ENCODE data around the gene BRI3. TPM values are rescaled to one million over a fixed set of nuclear protein-coding genes. Genes with fewer than 3 reads are reported as not detected.

The BRI3 gene
- total RNA-seq, 1 donor from 2014 or later, result 530 TPM

- peaks cover 40% of the 10 kb centered on the region for H3K4me1 ChIP-seq
- intact Hi-C loops (cut with DNase I), result no loop called here
- TF ChIP-seq, protein P1, sequence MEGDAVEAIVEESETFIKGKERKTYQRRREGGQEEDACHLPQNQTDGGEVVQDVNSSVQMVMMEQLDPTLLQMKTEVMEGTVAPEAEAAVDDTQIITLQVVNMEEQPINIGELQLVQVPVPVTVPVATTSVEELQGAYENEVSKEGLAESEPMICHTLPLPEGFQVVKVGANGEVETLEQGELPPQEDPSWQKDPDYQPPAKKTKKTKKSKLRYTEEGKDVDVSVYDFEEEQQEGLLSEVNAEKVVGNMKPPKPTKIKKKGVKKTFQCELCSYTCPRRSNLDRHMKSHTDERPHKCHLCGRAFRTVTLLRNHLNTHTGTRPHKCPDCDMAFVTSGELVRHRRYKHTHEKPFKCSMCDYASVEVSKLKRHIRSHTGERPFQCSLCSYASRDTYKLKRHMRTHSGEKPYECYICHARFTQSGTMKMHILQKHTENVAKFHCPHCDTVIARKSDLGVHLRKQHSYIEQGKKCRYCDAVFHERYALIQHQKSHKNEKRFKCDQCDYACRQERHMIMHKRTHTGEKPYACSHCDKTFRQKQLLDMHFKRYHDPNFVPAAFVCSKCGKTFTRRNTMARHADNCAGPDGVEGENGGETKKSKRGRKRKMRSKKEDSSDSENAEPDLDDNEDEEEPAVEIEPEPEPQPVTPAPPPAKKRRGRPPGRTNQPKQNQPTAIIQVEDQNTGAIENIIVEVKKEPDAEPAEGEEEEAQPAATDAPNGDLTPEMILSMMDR (IDR thresholded peaks at IDR 0.05), result no peak
- no peaks in the 10 kb centered on the region for H3K9me3 ChIP-seq
- peak overlapping the region; percentile 91 for H3K27ac ChIP-seq
- H3K27me3 ChIP-seq, result no peaks in the 10 kb centered on the region
- peak overlapping the region; percentile 55 for H3K4me3 ChIP-seq
- ATAC-seq (no peak), DNase-seq (no peak)
- peaks cover 12% of the 10 kb centered on the region for H3K36me3 ChIP-seq
These were observed 1.2 kb upstream of the BRI3 start for GRCh38 chr7:98280296-98280695.

DNA sequence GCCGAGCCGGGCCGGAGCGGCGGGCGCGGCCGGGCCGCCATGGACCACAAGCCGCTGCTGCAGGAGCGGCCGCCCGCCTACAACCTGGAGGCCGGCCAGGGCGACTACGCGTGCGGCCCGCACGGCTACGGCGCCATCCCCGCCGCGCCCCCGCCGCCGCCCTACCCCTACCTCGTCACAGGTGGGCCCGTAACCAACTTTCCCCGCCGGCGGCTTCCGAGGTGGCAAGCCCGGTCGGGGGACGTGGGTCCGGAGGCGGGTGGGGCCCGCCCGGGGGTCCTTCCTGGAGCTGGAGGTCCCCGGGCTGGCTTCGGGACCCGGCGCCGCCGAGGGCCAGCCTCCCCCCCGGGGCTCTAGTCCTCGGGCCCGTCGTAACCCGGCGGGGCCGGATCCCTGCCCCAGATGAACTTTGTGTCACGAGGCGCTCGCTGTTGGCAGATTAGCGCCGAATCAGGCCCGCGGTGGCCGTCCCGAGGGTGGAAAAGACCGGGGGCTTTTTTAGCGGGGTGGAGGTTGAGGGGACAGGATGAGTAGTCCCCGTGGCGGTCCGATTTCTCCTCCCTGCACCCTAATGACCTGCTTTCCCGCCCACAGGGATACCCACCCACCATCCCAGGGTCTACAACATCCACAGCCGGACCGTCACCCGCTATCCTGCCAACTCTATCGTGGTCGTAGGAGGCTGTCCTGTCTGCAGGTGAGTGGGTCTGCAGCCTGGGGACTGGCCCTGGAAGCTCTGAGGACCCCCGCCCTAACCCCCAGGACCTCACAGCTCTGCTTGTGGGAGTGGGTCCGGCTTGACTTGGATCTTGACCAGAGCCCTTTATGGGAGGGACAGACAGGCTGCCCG lies 496 bp downstream of the BRI3 start:
- H3K27me3 ChIP-seq, result no peaks in the 10 kb centered on the region
- no peak for ATAC-seq
- intact Hi-C loops (cut with DNase I), result no loop called here
- peak; percentile 81 for DNase-seq
- H3K36me3 ChIP-seq, result peaks cover 14% of the 10 kb centered on the region
- peak overlapping the region; percentile 88 for H3K4me3 ChIP-seq
- peak overlapping the region; percentile 96 for H3K27ac ChIP-seq
- peaks cover 43% of the 10 kb centered on the region for H3K4me1 ChIP-seq
- no peaks in the 10 kb centered on the region for H3K9me3 ChIP-seq
- TF ChIP-seq, protein P1 (IDR thresholded peaks at IDR 0.05), result no peak

DNA sequence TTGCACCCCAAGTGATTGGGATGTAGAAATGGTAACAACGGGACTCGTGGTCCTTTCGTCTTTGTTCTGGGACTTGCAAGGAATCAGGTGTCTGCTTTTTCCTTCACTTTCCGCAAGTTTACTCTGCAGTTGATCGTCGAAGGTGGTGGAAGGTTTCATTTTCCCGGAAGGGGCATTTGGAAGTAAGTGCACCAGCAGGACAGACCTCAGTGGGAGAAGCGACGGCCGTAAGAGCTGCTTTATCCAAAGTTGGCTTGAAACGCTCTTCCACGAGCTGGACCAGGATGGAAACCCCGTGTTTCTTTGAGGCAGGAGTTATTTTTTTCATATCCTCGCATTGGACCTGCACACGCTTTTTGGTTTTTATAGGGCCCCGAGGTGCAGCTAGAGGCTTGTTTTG lies 1.2 kb downstream of the BRI3 start:
- no peak for DNase-seq
- TF ChIP-seq, protein P1 (IDR thresholded peaks at IDR 0.05), result no peak

DNA sequence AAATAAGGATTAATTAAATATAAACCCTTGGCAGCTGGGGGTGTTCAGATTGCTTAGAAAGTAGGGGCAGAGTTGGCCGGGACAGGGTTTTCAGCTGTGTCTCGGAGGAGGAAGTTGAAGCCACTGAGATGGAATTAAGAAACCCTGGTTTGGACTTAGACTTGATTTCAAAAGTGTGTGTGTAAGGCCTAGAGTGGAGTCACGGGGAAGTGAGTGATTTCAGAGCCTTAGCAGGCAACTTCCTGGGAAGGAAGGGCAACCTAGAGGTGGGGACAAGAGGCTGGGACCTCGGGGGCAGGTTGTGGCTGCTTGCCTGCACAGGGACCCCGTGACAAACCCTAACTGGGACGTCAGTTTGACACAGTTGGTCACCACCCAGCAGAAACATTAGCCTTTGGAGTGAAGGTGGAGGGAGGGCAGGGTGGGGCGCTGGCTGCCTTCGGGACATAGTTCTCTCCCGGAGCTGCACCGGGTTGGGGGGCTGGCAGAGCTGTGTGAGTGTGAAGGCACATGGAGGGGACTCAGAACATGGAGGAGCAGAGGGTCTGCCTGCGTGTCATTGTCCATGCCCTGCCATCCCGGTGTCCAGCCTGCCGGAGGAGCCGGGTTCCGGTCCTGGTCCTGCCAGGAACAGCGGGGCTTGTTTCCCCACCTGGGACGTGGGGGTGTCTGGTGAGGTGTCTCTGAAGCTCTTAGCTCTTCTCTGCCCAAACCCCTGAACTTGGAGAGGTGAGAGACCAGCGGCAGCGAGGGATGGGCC lies 1.8 kb downstream of the BRI3 start:
- Histone ChIP-seq H3K4me1 (peaks cover 49% of the 10 kb centered on the region), H3K27ac (peak overlapping the region; percentile 96), H3K9me3 (no peaks in the 10 kb centered on the region), H3K4me3 (peak overlapping the region; percentile 88), H3K27me3 (no peaks in the 10 kb centered on the region), H3K36me3 (peaks cover 24% of the 10 kb centered on the region)
- ATAC-seq, result peak; percentile 14
- intact Hi-C loops (cut with DNase I), result no loop called here
- peak; percentile 87 for DNase-seq
- TF ChIP-seq, protein P1 (IDR thresholded peaks at IDR 0.05), result no peak

More for the DNA sequence above, 1.2 kb downstream of the BRI3 start:
- ATAC-seq, result no peak
- Histone ChIP-seq H3K4me1 (peaks cover 45% of the 10 kb centered on the region), H3K27ac (peak overlapping the region; percentile 96), H3K4me3 (peak overlapping the region; percentile 88), H3K27me3 (no peaks in the 10 kb centered on the region), H3K9me3 (no peaks in the 10 kb centered on the region), H3K36me3 (peaks cover 19% of the 10 kb centered on the region)
- intact Hi-C loops (cut with DNase I), result no loop called here

DNA sequence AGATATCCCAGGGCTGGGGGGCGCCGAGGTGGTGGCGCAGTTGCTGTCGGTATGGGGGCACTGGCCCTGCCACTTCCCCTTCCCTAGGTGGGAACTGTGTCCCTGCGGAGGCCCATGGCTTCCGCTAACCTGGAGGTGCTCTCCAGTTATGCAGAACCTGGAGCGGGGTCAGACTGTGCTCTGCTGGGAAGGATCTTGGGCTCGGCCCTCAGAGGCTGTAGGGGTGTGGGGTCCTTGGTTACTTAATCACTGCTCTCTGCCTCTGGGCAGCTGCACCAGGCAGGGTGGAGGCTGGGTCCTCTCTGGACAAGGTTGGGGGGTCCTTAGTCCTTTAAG lies 2.4 kb downstream of the BRI3 start:
- peak overlapping the region; percentile 96 for H3K27ac ChIP-seq
- intact Hi-C loops (cut with DNase I), result no loop called here
- DNase-seq, result peak; percentile 69
- H3K4me1 ChIP-seq, result peaks cover 51% of the 10 kb centered on the region
- no peaks in the 10 kb centered on the region for H3K27me3 ChIP-seq
- H3K36me3 ChIP-seq, result peaks cover 30% of the 10 kb centered on the region
- TF ChIP-seq, protein P1 (IDR thresholded peaks at IDR 0.05), result no peak
- ATAC-seq, result no peak
- H3K9me3 ChIP-seq, result no peaks in the 10 kb centered on the region
- H3K4me3 ChIP-seq, result peak overlapping the region; percentile 88
